ENCODE data around the gene PHF20. TPM values are rescaled to one million over a fixed set of nuclear protein-coding genes. Genes with fewer than 3 reads are reported as not detected.

Gene PHF20
- total and polyA plus RNA-seq, 5 donors from 2014 or later = 87.3 to 159 (median 102) TPM

GRCh38 chr20:35823147-35823546, 51.3 kb downstream of the PHF20 start:
- H3K27ac Mint-ChIP-seq = peak overlapping the region in 1 of 3 donors; percentile 5

GRCh38 chr20:35823937-35824336, 52.1 kb downstream of the PHF20 start:
- Mint-ChIP-seq H3K36me3 (peaks cover 39% of the 10 kb centered on the region), H3K4me1 (peaks cover 11 to 44% (median 36%) of the 10 kb centered on the region in 4 donors), H3K9me3 (no peaks in the 10 kb centered on the region), H3K27me3 (no peaks in the 10 kb centered on the region), H3K27ac (peak overlapping the region in 1 of 3 donors; percentile 67), H3K4me3 (no peak overlapping the region)
- H3K27ac ChIP-seq (ENCODE audit: insufficient read depth, low read length, poor library complexity, severe bottlenecking) = no peak overlapping the region
- DNase-seq = no peak
- H3K4me1 ChIP-seq (ENCODE audit: control insufficient read depth, insufficient read depth, low read length, poor library complexity, severe bottlenecking) = peaks cover 11% of the 10 kb centered on the region
- ATAC-seq (ENCODE audit: low read depth in 2 of 2) = no peak
- H3K27me3 ChIP-seq (ENCODE audit: control insufficient read depth, insufficient read depth, low read length) = no peaks in the 10 kb centered on the region
- H3K9me3 ChIP-seq (ENCODE audit: control insufficient read depth in 2 of 2, low read length in 2 of 2) = no peaks in the 10 kb centered on the region
- no peak overlapping the region for H3K4me3 ChIP-seq (ENCODE audit: low read depth, low read length)
- peaks cover 16% of the 10 kb centered on the region for H3K36me3 ChIP-seq (ENCODE audit: control insufficient read depth, insufficient read depth, low read length)

More at GRCh38 chr20:35823147-35823546, 51.3 kb downstream of the PHF20 start:
- H3K4me3 ChIP-seq (ENCODE audit: low read depth, low read length) = no peak overlapping the region
- peaks cover 16% of the 10 kb centered on the region for H3K36me3 ChIP-seq (ENCODE audit: control insufficient read depth, insufficient read depth, low read length)
- Mint-ChIP-seq H3K4me1 (peaks cover 11 to 50% (median 33%) of the 10 kb centered on the region in 4 donors), H3K27me3 (no peaks in the 10 kb centered on the region), H3K36me3 (peaks cover 35% of the 10 kb centered on the region), H3K9me3 (no peaks in the 10 kb centered on the region), H3K4me3 (no peak overlapping the region)
- no peak for DNase-seq
- H3K27ac ChIP-seq (ENCODE audit: insufficient read depth, low read length, poor library complexity, severe bottlenecking) = no peak overlapping the region
- H3K9me3 ChIP-seq (ENCODE audit: control insufficient read depth in 2 of 2, low read length in 2 of 2) = no peaks in the 10 kb centered on the region
- H3K4me1 ChIP-seq (ENCODE audit: control insufficient read depth, insufficient read depth, low read length, poor library complexity, severe bottlenecking) = peaks cover 19% of the 10 kb centered on the region
- ATAC-seq (ENCODE audit: low read depth in 2 of 2) = no peak
- H3K27me3 ChIP-seq (ENCODE audit: control insufficient read depth, insufficient read depth, low read length) = no peaks in the 10 kb centered on the region

GRCh38 chr20:35826397-35826998, 54.7 kb downstream of the PHF20 start:
- no peaks in the 10 kb centered on the region for H3K9me3 Mint-ChIP-seq

GRCh38 chr20:35828434-35828833, 56.6 kb downstream of the PHF20 start:
- H3K4me3 Mint-ChIP-seq = no peak overlapping the region
- no peak overlapping the region for H3K27ac ChIP-seq (ENCODE audit: insufficient read depth, low read length, poor library complexity, severe bottlenecking)
- peaks cover 40% of the 10 kb centered on the region for H3K36me3 Mint-ChIP-seq

More at GRCh38 chr20:35826397-35826998, 54.7 kb downstream of the PHF20 start:
- Histone ChIP-seq H3K9me3 (ENCODE audit: control insufficient read depth in 2 of 2, low read length in 2 of 2) (no peaks in the 10 kb centered on the region), H3K4me1 (ENCODE audit: control insufficient read depth, insufficient read depth, low read length, poor library complexity, severe bottlenecking) (no peaks in the 10 kb centered on the region), H3K27me3 (ENCODE audit: control insufficient read depth, insufficient read depth, low read length) (no peaks in the 10 kb centered on the region), H3K36me3 (ENCODE audit: control insufficient read depth, insufficient read depth, low read length) (peaks cover 21% of the 10 kb centered on the region), H3K27ac (ENCODE audit: insufficient read depth, low read length, poor library complexity, severe bottlenecking) (no peak overlapping the region), H3K4me3 (ENCODE audit: low read depth, low read length) (no peak overlapping the region)
- Mint-ChIP-seq H3K36me3 (peaks cover 38% of the 10 kb centered on the region), H3K4me3 (no peak overlapping the region), H3K27me3 (no peaks in the 10 kb centered on the region), H3K4me1 (peaks cover 10 to 41% (median 28%) of the 10 kb centered on the region in 4 donors), H3K27ac (peak overlapping the region in 2 of 3 donors; percentile 82 to 94)
- ATAC-seq (ENCODE audit: low read depth in 2 of 2) (no peak), DNase-seq (no peak)

GRCh38 chr20:35828916-35829315, 57.1 kb downstream of the PHF20 start:
- no peaks in the 10 kb centered on the region for H3K9me3 Mint-ChIP-seq
- no peaks in the 10 kb centered on the region for H3K27me3 ChIP-seq (ENCODE audit: control insufficient read depth, insufficient read depth, low read length)
- no peak overlapping the region for H3K27ac ChIP-seq (ENCODE audit: insufficient read depth, low read length, poor library complexity, severe bottlenecking)
- no peaks in the 10 kb centered on the region for H3K27me3 Mint-ChIP-seq
- H3K4me3 ChIP-seq (ENCODE audit: low read depth, low read length) = no peak overlapping the region
- DNase-seq (no peak), ATAC-seq (ENCODE audit: low read depth in 2 of 2) (no peak)
- peaks cover 20 to 46% (median 36%) of the 10 kb centered on the region in 4 donors for H3K4me1 Mint-ChIP-seq
- H3K36me3 ChIP-seq (ENCODE audit: control insufficient read depth, insufficient read depth, low read length) = peaks cover 15% of the 10 kb centered on the region
- no peak overlapping the region for H3K4me3 Mint-ChIP-seq
- peaks cover 37% of the 10 kb centered on the region for H3K36me3 Mint-ChIP-seq
- H3K4me1 ChIP-seq (ENCODE audit: control insufficient read depth, insufficient read depth, low read length, poor library complexity, severe bottlenecking) = no peaks in the 10 kb centered on the region
- no peaks in the 10 kb centered on the region for H3K9me3 ChIP-seq (ENCODE audit: control insufficient read depth in 2 of 2, low read length in 2 of 2)
- peak overlapping the region in 1 of 3 donors; percentile 42 for H3K27ac Mint-ChIP-seq

More at GRCh38 chr20:35828434-35828833, 56.6 kb downstream of the PHF20 start:
- Mint-ChIP-seq H3K4me1 (peaks cover 18 to 45% (median 35%) of the 10 kb centered on the region in 4 donors), H3K27me3 (no peaks in the 10 kb centered on the region), H3K9me3 (no peaks in the 10 kb centered on the region), H3K27ac (peak overlapping the region in 1 of 3 donors; percentile 42)
- no peak overlapping the region for H3K4me3 ChIP-seq (ENCODE audit: low read depth, low read length)
- H3K27me3 ChIP-seq (ENCODE audit: control insufficient read depth, insufficient read depth, low read length) = no peaks in the 10 kb centered on the region
- DNase-seq (no peak), ATAC-seq (ENCODE audit: low read depth in 2 of 2) (no peak)
- H3K4me1 ChIP-seq (ENCODE audit: control insufficient read depth, insufficient read depth, low read length, poor library complexity, severe bottlenecking) = no peaks in the 10 kb centered on the region
- no peaks in the 10 kb centered on the region for H3K9me3 ChIP-seq (ENCODE audit: control insufficient read depth in 2 of 2, low read length in 2 of 2)
- peaks cover 19% of the 10 kb centered on the region for H3K36me3 ChIP-seq (ENCODE audit: control insufficient read depth, insufficient read depth, low read length)

GRCh38 chr20:35830264-35830663, 58.4 kb downstream of the PHF20 start:
- no peak overlapping the region for H3K27ac ChIP-seq (ENCODE audit: insufficient read depth, low read length, poor library complexity, severe bottlenecking)
- no peaks in the 10 kb centered on the region for H3K9me3 ChIP-seq (ENCODE audit: control insufficient read depth in 2 of 2, low read length in 2 of 2)
- no peak overlapping the region for H3K4me3 Mint-ChIP-seq
- no peaks in the 10 kb centered on the region for H3K9me3 Mint-ChIP-seq
- H3K4me1 ChIP-seq (ENCODE audit: control insufficient read depth, insufficient read depth, low read length, poor library complexity, severe bottlenecking) = peaks cover 2% of the 10 kb centered on the region
- H3K27me3 Mint-ChIP-seq = no peaks in the 10 kb centered on the region
- H3K36me3 ChIP-seq (ENCODE audit: control insufficient read depth, insufficient read depth, low read length) = peaks cover 13% of the 10 kb centered on the region
- no peaks in the 10 kb centered on the region for H3K27me3 ChIP-seq (ENCODE audit: control insufficient read depth, insufficient read depth, low read length)
- peaks cover 27 to 48% (median 40%) of the 10 kb centered on the region in 4 donors for H3K4me1 Mint-ChIP-seq
- H3K36me3 Mint-ChIP-seq = peaks cover 37% of the 10 kb centered on the region
- no peak for DNase-seq
- peak overlapping the region in 1 of 3 donors; percentile 42 for H3K27ac Mint-ChIP-seq
- H3K4me3 ChIP-seq (ENCODE audit: low read depth, low read length) = no peak overlapping the region
- no peak for ATAC-seq (ENCODE audit: low read depth in 2 of 2)

GRCh38 chr20:35831029-35831428, 59.2 kb downstream of the PHF20 start:
- no peak for ATAC-seq (ENCODE audit: low read depth in 2 of 2)
- no peaks in the 10 kb centered on the region for H3K27me3 Mint-ChIP-seq

GRCh38 chr20:35831971-35832370, 60.2 kb downstream of the PHF20 start:
- Histone ChIP-seq H3K36me3 (ENCODE audit: control insufficient read depth, insufficient read depth, low read length) (peaks cover 9% of the 10 kb centered on the region), H3K4me3 (ENCODE audit: low read depth, low read length) (no peak overlapping the region), H3K27ac (ENCODE audit: insufficient read depth, low read length, poor library complexity, severe bottlenecking) (no peak overlapping the region), H3K27me3 (ENCODE audit: control insufficient read depth, insufficient read depth, low read length) (no peaks in the 10 kb centered on the region), H3K4me1 (ENCODE audit: control insufficient read depth, insufficient read depth, low read length, poor library complexity, severe bottlenecking) (peaks cover 2% of the 10 kb centered on the region), H3K9me3 (ENCODE audit: control insufficient read depth in 2 of 2, low read length in 2 of 2) (no peaks in the 10 kb centered on the region)
- ATAC-seq (ENCODE audit: low read depth in 2 of 2) (no peak), DNase-seq (no peak)
- Mint-ChIP-seq H3K27me3 (no peaks in the 10 kb centered on the region), H3K4me1 (peaks cover 29 to 45% (median 35%) of the 10 kb centered on the region in 4 donors), H3K36me3 (peaks cover 30% of the 10 kb centered on the region), H3K4me3 (no peak overlapping the region), H3K27ac (peak overlapping the region; percentile 25 to 70 (median 69)), H3K9me3 (no peaks in the 10 kb centered on the region)

More at GRCh38 chr20:35831029-35831428, 59.2 kb downstream of the PHF20 start:
- DNase-seq = no peak
- Histone ChIP-seq H3K9me3 (ENCODE audit: control insufficient read depth in 2 of 2, low read length in 2 of 2) (no peaks in the 10 kb centered on the region), H3K4me3 (ENCODE audit: low read depth, low read length) (no peak overlapping the region), H3K36me3 (ENCODE audit: control insufficient read depth, insufficient read depth, low read length) (peaks cover 13% of the 10 kb centered on the region), H3K27me3 (ENCODE audit: control insufficient read depth, insufficient read depth, low read length) (no peaks in the 10 kb centered on the region), H3K4me1 (ENCODE audit: control insufficient read depth, insufficient read depth, low read length, poor library complexity, severe bottlenecking) (peaks cover 2% of the 10 kb centered on the region), H3K27ac (ENCODE audit: insufficient read depth, low read length, poor library complexity, severe bottlenecking) (no peak overlapping the region)
- H3K4me3 Mint-ChIP-seq = no peak overlapping the region
- H3K36me3 Mint-ChIP-seq = peaks cover 37% of the 10 kb centered on the region
- peaks cover 29 to 52% (median 41%) of the 10 kb centered on the region in 4 donors for H3K4me1 Mint-ChIP-seq
- H3K27ac Mint-ChIP-seq = peak overlapping the region in 1 of 3 donors; percentile 42
- no peaks in the 10 kb centered on the region for H3K9me3 Mint-ChIP-seq
